Body of pancreas (tissue), 4 donors: ENCODE measurements around the gene SHANK1.
"Not testable (repeated sequence)": the region's sequence is repeated elsewhere in the genome, so short reads cannot be mapped to it uniquely, and the experiment has no call there.

Experiments
- POLR2A ChIP-seq, 3 donors: fragments of 450-650 bp; IDR thresholded peaks; one replicate each; pipeline ENCODE4 v1.6.1; 2016; ENCODE audit warnings: antibody characterized with exemption in 3 of 3, mild to moderate bottlenecking in 2 of 3
- TF ChIP-seq, protein P1 (sequence below), 7 experiments: fragments of 450-650 bp in 4 of 7; fragments of 200-600 bp in 3 of 7; sonication (generic) in 3 of 7; IDR thresholded peaks; one replicate each; pipeline ENCODE4 v1.5.1; 2016 to 2019; ENCODE audit warnings: antibody characterized with exemption in 7 of 7

DNA sequence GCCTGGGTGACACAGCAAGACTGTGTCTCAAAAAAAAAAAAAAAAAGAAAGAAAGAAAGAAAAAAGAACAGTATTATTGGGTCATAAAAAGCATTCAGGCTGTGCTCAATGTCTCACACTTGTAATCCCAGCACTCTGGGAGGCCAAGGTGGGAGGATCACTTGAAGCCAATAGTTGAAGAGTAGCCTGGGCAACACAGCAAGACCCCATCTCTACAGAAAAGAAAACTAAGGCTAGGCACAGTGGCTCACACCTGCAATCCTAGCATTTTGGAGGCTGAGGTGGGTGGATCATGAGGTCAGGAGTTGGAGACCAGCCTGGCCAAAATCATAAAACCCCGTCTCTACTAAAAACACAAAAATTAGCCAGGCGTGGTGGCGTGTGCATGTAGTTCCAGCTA is 38.0 kb upstream of the SHANK1 start:
- TF ChIP-seq, protein P1, sequence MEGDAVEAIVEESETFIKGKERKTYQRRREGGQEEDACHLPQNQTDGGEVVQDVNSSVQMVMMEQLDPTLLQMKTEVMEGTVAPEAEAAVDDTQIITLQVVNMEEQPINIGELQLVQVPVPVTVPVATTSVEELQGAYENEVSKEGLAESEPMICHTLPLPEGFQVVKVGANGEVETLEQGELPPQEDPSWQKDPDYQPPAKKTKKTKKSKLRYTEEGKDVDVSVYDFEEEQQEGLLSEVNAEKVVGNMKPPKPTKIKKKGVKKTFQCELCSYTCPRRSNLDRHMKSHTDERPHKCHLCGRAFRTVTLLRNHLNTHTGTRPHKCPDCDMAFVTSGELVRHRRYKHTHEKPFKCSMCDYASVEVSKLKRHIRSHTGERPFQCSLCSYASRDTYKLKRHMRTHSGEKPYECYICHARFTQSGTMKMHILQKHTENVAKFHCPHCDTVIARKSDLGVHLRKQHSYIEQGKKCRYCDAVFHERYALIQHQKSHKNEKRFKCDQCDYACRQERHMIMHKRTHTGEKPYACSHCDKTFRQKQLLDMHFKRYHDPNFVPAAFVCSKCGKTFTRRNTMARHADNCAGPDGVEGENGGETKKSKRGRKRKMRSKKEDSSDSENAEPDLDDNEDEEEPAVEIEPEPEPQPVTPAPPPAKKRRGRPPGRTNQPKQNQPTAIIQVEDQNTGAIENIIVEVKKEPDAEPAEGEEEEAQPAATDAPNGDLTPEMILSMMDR (IDR thresholded peaks at IDR 0.05) = not testable (repeated sequence)
- not testable (repeated sequence) for TF ChIP-seq POLR2A (IDR thresholded peaks at IDR 0.05)
